Stimulated activated CD4-positive, alpha-beta T cell treated with anti-CD3 and anti-CD28 coated beads, Interleukin-12 subunit alpha, Interleukin-12 subunit beta, amount 100 ng/mL, for 48 hours (primary cell): ENCODE data around the gene EFHC1.

Experiments
- DNase-seq, 3 donors: peaks; one replicate each; pipeline ENCODE4 v3.0.0-alpha.2; 2020; ENCODE audit warnings: low read depth in 2 of 3, low spot score in 1 of 3

The EFHC1 gene

GRCh38 chr6:52516269-52516668, 96.1 kb downstream of the EFHC1 start:
- DNase-seq = no peak

- DNase-seq = no peak
Observed at GRCh38 chr6:52516943-52517342, 96.8 kb downstream of the EFHC1 start.

GRCh38 chr6:52517502-52518278, 97.5 kb downstream of the EFHC1 start:
- peak; percentile 26 to 40 (median 39) for DNase-seq

GRCh38 chr6:52518279-52518945, 98.3 kb downstream of the EFHC1 start:
- DNase-seq = no peak

DNA sequence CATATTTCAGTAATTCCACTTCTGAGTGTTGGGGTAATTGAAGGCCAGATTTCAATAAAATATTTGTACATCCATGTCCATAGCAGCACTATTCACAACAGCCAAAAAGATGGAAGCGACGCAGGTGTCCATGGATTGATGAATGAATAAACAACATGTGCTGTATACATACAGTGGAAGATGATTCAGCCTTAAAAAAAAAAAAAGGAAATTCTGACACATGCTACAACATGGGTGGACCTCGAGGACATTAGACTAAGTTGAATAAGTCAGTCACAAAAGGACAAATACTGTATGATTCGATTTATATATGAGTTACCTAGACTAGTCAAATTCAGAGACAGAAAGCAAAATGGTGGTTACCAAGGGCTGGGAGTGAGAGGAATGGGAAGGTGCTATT, 99.5 kb downstream of the EFHC1 start:
- no peak for DNase-seq

GRCh38 chr6:52522151-52522626, 102.0 kb downstream of the EFHC1 start:
- DNase-seq = no peak

GRCh38 chr6:52522655-52523054, 102.5 kb downstream of the EFHC1 start:
- DNase-seq = no peak

GRCh38 chr6:52523378-52524142, 103.4 kb downstream of the EFHC1 start:
- DNase-seq = no peak

GRCh38 chr6:52524918-52525317, 104.8 kb downstream of the EFHC1 start:
- DNase-seq = no peak

DNA sequence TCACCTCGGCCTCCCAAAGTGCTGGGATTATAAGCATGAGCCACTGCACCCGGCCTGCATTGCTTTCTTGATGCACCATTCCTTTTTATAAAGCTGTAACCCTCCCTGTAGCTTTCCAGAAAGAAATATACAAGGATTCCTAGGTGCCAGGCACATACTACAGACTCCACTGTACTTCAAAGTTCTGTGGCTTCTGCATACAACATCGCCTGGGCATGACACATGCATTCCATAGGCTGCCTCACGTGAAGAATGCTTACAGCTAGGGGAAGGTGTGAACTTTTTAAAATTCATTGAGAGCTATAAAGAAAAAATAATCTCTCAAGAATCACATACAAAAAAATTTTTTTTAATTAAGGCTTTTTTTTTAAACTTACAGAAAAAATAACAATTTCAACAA, 106.5 kb downstream of the EFHC1 start:
- no peak for DNase-seq

- no peak for DNase-seq
Observed at GRCh38 chr6:52527436-52527835, 107.3 kb downstream of the EFHC1 start.

- DNase-seq = no peak
Observed at GRCh38 chr6:52529311-52529710, 109.2 kb downstream of the EFHC1 start.

- no peak for DNase-seq
Observed at GRCh38 chr6:52530351-52530750, 110.2 kb downstream of the EFHC1 start.

DNA sequence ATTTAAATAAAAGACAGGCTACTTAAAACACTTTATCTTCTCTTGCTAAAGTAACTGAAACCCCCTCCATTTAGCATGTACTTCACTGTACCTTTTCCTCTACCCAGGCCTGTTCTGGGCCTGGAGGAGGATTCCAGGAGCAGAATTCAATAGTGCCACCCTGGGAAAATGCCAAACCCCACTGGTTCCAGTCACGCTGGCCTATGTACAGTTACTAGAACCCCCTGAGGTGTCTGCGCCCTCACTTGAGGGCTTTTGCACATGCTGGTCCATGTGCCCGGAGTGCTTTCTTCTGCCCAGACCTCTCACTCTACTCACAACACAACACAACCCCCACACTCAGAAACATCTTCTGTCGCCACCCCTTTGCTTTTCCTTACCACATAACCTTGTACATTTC, 111.3 kb downstream of the EFHC1 start:
- DNase-seq = no peak

- DNase-seq = no peak
Observed at GRCh38 chr6:52531834-52532233, 111.7 kb downstream of the EFHC1 start.

DNA sequence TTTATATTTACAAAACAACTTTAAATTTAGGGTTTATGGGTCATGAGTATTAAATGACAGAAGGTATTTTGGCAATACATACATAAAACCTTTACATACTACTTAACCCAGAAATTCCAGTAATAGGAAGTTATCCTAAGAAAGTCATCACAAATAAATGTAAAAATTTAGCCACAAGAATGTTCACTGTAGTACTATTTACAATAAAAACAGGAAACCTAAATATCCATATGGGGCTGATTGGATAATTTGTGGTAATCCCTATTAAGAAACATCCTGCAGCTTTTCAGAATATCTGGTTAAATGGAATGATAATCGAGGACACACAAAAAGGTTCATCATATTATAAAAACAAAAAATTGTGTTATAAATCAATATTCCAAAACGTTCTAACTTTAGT, 112.3 kb downstream of the EFHC1 start:
- DNase-seq = no peak

DNA sequence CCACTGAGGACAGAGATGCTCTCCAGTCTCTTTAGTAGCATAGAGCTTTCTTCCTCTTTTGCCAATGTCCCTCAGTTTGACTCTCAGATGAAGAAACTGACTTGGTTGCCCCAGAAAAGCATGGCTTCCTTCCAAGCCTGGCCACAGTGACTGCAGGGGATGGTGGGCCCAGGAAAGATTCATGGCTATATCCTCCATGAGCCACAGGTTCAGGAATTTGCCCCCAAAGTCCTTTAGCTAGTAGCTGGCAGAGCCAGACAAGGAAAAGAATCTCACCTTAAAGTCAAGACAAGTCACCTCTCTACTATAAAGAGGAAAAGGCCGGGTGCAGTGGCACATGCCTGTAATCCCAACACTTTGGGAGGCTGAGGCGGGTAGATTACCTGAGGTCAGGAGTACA, 113.3 kb downstream of the EFHC1 start:
- DNase-seq = no peak

- no peak for DNase-seq
Observed at GRCh38 chr6:52534363-52534762, 114.2 kb downstream of the EFHC1 start.

DNA sequence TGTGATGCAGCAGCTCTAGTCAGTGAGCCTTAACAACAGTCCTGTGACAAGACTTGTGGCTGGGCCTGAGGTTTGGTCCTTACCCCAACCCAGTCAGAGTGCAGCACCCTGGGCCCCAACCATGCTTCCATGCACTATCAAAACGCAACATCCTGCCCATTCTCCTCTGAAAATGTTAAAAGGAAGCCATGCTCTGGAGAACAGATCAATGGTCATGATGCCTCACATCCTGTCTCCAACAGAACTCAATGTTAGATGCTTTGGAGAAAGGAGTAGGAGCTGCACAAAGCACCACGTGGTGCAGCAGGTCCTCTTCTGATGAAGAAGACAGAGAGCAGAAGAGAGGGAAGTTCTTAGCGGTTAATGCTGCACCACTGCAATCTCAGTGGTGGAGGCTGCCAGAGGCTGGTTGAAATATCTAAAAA, 114.8 kb downstream of the EFHC1 start:
- DNase-seq = no peak

- no peak for DNase-seq
Observed at GRCh38 chr6:52535711-52536423, 115.7 kb downstream of the EFHC1 start.

- no peak for DNase-seq
Observed at GRCh38 chr6:52536424-52536916, 116.3 kb downstream of the EFHC1 start.
